ENCODE results near the gene BPIFA1.

The BPIFA1 gene

GRCh38 chr20:33280000-33280680, 44.3 kb downstream of the BPIFA1 start:
- DNase-seq, result no peak

DNA sequence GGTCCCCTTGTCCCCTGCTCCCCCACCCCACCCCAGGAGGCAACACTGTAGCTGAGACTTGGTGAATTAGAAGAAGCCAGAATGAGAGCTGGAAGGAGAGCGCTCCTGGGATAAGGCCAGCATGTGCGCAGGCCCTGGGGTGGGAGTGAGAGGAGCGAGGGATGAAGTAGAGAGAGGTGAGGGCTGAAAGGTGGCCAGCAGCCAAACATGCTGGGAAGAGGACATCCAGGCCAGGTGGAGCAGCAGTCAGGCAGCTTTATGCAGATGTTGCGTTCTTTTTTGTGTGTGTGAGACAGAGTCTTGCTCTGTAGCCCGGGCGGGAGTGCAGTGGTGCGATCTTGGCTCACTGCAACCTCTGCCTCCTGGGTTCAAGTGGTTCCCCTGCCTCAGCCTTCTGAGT, 45.0 kb downstream of the BPIFA1 start:
- DNase-seq, result no peak

DNA sequence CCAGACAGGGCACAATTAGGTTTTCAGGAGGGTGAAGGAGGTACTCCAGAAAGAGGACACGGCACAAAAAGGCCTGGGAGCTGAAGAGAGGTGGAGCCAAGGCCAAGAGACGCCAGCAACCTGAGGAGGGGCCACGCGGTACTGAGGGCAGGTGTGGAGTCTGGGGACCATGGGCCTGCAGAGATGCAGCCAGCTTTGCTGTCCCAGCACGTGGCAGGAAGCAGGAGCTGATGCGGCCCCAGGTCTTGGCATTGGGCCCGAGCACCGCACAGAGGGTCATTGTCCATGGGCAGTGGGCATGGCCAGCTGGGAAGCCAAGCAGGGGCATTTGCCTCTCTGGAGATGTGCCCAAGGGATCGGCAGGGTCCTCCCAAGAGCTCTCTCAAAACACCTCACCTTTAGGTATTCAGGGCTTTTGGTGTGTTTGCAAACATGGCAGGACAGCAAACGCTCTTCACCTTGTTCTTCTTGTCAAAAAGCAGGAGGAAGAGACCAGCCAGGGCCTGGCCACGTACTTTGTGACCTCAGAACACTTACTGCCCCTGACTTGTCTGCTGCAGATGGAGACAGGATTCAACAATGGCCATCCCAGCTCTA, 45.9 kb downstream of the BPIFA1 start:
- no peak for DNase-seq

DNA sequence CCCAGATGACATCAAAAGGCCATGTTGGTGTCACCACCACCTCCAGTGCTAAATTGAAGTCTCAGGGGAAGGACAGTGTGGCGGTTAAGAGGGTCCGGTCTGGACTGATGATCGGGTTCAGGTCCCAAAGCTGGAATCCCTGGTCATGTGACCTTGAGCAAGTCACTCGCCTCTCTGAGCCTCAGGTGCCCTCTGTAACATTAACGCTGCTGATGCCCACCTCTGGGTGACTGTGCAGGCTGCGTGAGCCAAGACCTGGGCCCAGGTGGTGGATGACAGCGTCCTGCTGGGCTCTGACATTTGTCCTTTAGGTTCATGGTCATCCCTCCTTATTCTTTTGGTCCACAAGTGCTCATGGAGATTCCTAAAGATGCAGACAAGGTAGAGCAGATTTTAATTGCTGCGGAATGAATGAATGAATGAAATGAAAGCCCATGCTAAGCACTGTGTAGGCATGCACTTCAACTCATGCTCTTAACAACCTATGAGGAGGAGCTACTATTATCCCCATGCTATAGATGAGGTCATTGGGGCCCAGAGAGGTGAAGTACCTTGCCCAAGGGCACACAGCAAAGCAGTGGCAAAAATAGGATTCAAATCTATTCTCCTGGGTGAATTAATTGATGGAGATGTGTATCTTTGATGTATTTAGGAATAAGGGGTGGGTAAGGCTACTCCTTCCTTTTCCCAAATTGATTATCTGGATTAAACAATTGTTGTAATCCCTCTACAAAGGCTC, 46.6 kb downstream of the BPIFA1 start:
- no peak for DNase-seq

DNA sequence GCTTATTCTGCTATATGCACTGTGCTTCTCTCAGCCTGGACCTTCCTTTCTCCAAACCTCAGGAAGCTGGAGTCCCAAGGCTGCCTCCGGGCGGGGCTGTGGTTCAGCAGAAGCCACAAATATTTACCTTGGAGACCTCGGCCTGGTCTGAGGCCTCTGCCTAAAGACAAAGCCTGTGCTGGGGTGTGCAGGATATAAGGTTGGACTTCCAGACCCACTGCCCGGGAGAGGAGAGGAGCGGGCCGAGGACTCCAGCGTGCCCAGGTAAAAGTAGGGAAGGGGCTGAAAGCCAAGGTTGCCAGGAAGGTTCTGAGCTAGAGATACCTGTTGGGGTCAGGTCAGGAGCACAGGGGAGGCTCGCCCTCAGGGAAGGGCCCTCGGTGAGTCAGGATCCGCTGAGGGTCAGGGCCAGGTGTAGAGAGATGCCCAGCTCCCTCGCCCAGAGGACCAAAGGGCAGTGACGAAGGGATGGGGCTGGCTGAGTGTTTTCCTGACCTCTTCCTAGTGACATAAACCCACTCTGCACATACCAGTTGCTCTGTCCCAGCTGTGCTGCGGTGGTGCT, 47.3 kb downstream of the BPIFA1 start, which contains the start of gene BPIFB1:
TSS of gene BPIFB1 (plus strand) at position 224 of the 565 bp plus-strand sequence. CDS start 2,860 bp downstream, outside the sequence.
- no peak for DNase-seq

DNA sequence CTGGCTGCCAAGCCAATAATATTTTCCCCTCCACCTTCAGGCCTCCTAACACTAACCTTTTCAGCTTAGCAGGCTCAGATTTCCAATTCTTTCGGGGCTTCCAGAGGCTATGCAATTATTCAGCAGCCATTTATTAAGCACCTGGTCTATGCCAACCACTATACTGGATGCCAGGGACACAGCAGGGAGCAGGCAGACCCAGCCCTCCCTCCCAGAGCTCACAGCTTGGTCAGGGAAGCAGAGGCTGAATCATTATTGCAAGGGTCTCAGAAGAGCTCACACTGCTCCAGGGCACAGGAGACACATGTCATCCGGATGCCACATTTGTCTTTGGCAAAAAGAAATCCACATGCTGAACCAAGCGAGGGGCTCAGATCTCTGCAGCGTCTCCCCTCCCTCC, 48.5 kb downstream of the BPIFA1 start:
- no peak for DNase-seq

DNA sequence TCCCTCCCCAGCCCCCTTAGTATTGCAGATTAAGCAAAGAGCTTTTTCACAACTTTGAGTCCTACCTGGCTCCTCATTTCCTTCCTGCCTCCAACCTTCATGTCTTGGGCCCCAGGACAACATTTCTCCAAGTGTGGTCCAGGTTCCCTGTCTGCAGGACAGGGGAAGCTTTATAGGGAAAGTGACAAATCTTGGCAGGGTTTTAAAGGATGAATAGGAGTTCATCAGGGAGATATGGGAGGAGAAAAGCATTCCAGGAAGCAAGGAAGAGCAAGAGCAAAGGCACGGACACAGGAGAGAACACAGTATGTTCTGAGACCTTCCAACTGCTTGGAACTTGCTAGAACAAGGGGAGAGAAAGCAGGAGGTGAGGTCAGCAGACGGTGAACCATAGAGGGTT, 49.1 kb downstream of the BPIFA1 start:
- DNase-seq, result no peak

DNA sequence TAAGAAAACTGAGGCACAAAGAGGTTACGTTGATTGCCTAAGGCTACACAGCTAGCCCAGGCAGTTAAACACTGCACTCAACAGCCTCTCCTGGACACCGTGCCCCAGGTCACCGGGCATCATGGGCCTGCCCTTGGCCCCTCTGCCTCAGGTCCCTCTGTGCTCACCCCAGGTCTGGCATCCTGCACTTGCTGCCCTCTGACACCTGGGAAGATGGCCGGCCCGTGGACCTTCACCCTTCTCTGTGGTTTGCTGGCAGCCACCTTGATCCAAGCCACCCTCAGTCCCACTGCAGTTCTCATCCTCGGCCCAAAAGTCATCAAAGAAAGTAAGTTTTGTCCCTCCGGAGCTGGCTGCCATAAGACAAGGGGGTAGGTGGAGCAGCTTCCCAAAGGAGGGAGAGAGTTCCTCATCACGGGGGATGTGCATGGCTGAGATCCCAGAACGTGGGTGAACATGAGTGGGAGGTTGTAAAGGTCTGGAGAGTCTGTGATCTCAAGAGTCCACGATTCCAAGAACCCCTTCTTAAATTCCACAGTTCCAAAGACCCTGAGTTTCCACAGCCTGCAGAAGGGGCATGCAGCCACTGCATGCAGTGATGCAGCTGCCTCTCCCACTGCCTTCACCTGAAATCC, 50.2 kb downstream of the BPIFA1 start:
- DNase-seq, result no peak

GRCh38 chr20:33287884-33288283, 52.1 kb downstream of the BPIFA1 start:
- no peak for DNase-seq

GRCh38 chr20:33290852-33291251, 55.1 kb downstream of the BPIFA1 start:
- DNase-seq, result no peak

DNA sequence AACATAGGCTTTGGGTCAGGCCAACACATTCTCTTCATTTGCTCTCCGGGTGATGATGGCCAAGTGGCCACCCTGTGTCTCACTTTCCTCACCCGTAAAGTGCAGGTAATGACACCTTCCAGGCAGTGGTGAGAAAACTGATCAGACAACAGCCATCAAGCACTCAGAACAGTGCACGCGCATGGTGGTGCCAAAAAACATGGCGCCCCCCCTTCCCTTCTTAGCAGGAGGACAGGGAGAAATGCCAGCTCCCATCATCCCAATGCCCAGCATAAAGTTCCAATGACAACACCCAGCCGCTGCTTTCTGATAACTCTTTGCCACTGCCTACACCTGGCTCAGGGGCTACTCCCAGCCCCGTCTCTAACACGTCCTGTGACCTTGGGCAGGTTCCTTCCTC, 55.6 kb downstream of the BPIFA1 start:
- no peak for DNase-seq

GRCh38 chr20:33291830-33292355, 56.1 kb downstream of the BPIFA1 start:
- peak; percentile 49 to 56 for DNase-seq

Measured in activated CD4-positive, alpha-beta T cell treated with anti-CD3 and anti-CD28 coated beads, Interleukin-2, amount 50 U/mL, for 4 hours (primary cell).